Spleen (tissue), 7 donors: Measurements from ENCODE around the gene STAU1.

Experiments used
- POLR2A ChIP-seq, 3 donors: fragments of 450-650 bp; IDR thresholded peaks; one replicate each; pipeline ENCODE4 v1.5.1; 2017; ENCODE audit warnings: antibody characterized with exemption in 3 of 3, mild to moderate bottlenecking in 1 of 3
- TF ChIP-seq, protein P1 (sequence below), 11 experiments: fragments of 200-600 bp in 7 of 11; fragments of 450-650 bp in 4 of 11; sonication (generic) in 4 of 11; IDR thresholded peaks in 8 of 11; conservative IDR thresholded peaks in 3 of 11; 1 replicate in 7 of 11; 2 replicates in 4 of 11; pipeline versions ENCODE4 v1.4.0 to v1.8.0; 2016 to 2021; ENCODE audit warnings: antibody characterized with exemption in 11 of 11, inconsistent platforms in 4 of 11, mild to moderate bottlenecking in 1 of 11
- donor health status: DM: no; HTN: no; CAD: no; lungs with moderate emphysema.
- donor health status: DM: no; HTN: no; CAD: no.
- donor health status: DM: no; HTN: no; CAD: no.

- TF ChIP-seq, protein P1, sequence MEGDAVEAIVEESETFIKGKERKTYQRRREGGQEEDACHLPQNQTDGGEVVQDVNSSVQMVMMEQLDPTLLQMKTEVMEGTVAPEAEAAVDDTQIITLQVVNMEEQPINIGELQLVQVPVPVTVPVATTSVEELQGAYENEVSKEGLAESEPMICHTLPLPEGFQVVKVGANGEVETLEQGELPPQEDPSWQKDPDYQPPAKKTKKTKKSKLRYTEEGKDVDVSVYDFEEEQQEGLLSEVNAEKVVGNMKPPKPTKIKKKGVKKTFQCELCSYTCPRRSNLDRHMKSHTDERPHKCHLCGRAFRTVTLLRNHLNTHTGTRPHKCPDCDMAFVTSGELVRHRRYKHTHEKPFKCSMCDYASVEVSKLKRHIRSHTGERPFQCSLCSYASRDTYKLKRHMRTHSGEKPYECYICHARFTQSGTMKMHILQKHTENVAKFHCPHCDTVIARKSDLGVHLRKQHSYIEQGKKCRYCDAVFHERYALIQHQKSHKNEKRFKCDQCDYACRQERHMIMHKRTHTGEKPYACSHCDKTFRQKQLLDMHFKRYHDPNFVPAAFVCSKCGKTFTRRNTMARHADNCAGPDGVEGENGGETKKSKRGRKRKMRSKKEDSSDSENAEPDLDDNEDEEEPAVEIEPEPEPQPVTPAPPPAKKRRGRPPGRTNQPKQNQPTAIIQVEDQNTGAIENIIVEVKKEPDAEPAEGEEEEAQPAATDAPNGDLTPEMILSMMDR (IDR thresholded peaks at IDR 0.05 in 8 of 11, conservative IDR thresholded peaks at IDR 0.05 in 3 of 11), result no peak
- no peak for TF ChIP-seq POLR2A (IDR thresholded peaks at IDR 0.05)
Measured at GRCh38 chr20:49091762-49092161, 96.4 kb downstream of the STAU1 start.
